Measurements from ENCODE around the gene PCDH19. TPM values are rescaled to one million over a fixed set of nuclear protein-coding genes. Genes with fewer than 3 reads are reported as not detected.
A peak's percentile ranks its signal among the peaks of the same experiment; 100 is the strongest.

PCDH19 gene
- total RNA-seq (ENCODE audit: low replicate concordance) = 3.4 TPM in 2 replicates

GRCh38 chrX:100409610-100410590 is at the start of gene PCDH19:
Gene PCDH19, minus strand, starts transcription at chrX:100410273. Its CDS starts 1,676 bp downstream, at chrX:100408597.
- H3K36me3 ChIP-seq = no peaks in the 10 kb centered on the region
- no peaks in the 10 kb centered on the region for H3K9me3 ChIP-seq (ENCODE audit: low read depth)
- peak within 1 kb of the TSS; percentile 81 for H3K4me2 ChIP-seq
- H3K27me3 ChIP-seq = peaks cover 77% of the 10 kb centered on the region
- peak within 1 kb of the TSS; percentile 60 for H3K27ac Mint-ChIP-seq
- peak; percentile 89 for DNase-seq (ENCODE audit: low spot score)
- H3K4me3 ChIP-seq = peak within 1 kb of the TSS; percentile 56
- no peaks in the 10 kb centered on the region for H4K20me1 ChIP-seq (ENCODE audit: low read depth)
- H3K9ac ChIP-seq = no peak within 1 kb of the TSS
- H3K4me1 Mint-ChIP-seq = peaks cover 48% of the 10 kb centered on the region
- H3F3A ChIP-seq (ENCODE audit: low read depth) = peaks cover 8% of the 10 kb centered on the region
- TF ChIP-seq CTCF (IDR thresholded peaks at IDR 0.05) = no peak
- no peak for TF ChIP-seq EZH2phosphoT487 (IDR thresholded peaks at IDR 0.05)
- no peak for TF ChIP-seq EZH2 (IDR thresholded peaks at IDR 0.05)
- H3K79me2 ChIP-seq (ENCODE audit: low read depth) = no peaks in the 10 kb centered on the region
- H3K4me1 ChIP-seq = no peaks in the 10 kb centered on the region
- H3K27ac ChIP-seq = no peak within 1 kb of the TSS
- peak within 1 kb of the TSS; percentile 89 for H2AFZ ChIP-seq (replicated peaks)
- H3K27me3 Mint-ChIP-seq (ENCODE audit: insufficient read depth, low read depth) = peaks cover 44% of the 10 kb centered on the region
- H3K4me3 Mint-ChIP-seq = peak within 1 kb of the TSS; percentile 95
- peaks cover 21% of the 10 kb centered on the region for H3K9me3 Mint-ChIP-seq
- peaks cover 25% of the 10 kb centered on the region for H3K36me3 Mint-ChIP-seq

DNA sequence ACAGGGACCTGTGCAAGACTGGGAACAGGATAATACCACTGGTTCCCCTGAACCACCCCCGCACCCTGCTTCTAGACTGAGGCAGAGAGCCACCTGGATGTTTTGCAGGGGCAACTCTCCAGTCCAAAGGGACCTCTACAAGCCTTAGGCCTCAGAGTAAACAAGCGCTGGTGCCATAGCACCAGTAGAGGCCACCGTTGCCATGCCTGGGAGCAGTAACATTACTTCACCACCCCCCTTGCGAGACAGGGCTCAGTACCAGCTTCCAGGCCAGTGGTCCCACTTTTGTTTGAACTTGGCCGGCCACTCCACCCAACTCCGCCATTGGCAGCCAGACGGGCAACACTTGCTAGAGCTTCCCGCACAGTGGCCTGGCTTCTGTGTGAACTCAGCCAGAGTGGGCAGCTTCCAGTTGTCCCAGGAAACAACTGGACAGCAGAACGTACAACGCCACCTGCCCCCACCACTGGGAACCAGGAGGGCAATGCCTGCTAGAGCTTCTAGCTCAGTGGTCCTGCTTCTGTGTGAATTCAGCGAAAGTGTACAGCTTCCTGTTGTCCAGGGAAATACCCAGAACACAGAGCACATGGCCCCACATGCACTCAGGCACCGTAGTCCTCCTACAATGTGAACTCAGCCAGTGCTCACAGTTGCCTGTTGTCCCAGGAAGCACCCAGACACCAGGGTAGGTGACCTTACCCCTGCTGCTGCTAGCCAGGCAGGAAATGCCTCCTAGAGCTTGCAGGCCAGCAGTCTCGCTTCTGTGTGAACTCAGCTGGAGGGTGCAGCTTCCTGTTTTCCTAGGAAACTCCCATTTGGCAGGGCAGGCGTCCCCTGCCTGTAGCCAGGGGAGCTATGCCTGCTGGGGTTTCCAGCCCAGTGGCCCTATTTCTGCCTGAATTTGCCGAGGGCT is 39.9 kb upstream of the PCDH19 start:
- DNase-seq (ENCODE audit: low spot score) = no peak
- no peak overlapping the region for H3K4me2 ChIP-seq
- H4K20me1 ChIP-seq (ENCODE audit: low read depth) = no peaks in the 10 kb centered on the region
- H3K27me3 Mint-ChIP-seq (ENCODE audit: insufficient read depth, low read depth) = no peaks in the 10 kb centered on the region
- TF ChIP-seq EZH2 (IDR thresholded peaks at IDR 0.05) (no peak), CTCF (IDR thresholded peaks at IDR 0.05) (no peak), EZH2phosphoT487 (IDR thresholded peaks at IDR 0.05) (no peak)
- no peaks in the 10 kb centered on the region for H3K27me3 ChIP-seq
- H2AFZ ChIP-seq (replicated peaks) = no peak overlapping the region
- H3K4me1 Mint-ChIP-seq = no peaks in the 10 kb centered on the region
- H3K9me3 ChIP-seq (ENCODE audit: low read depth) = peaks cover 4% of the 10 kb centered on the region
- H3K36me3 Mint-ChIP-seq = no peaks in the 10 kb centered on the region
- H3K4me3 ChIP-seq = no peak overlapping the region
- no peaks in the 10 kb centered on the region for H3K79me2 ChIP-seq (ENCODE audit: low read depth)
- H3K27ac ChIP-seq = no peak overlapping the region
- no peaks in the 10 kb centered on the region for H3K36me3 ChIP-seq
- no peak overlapping the region for H3K9ac ChIP-seq
- H3F3A ChIP-seq (ENCODE audit: low read depth) = no peaks in the 10 kb centered on the region
- no peaks in the 10 kb centered on the region for H3K4me1 ChIP-seq
- peaks cover 11% of the 10 kb centered on the region for H3K9me3 Mint-ChIP-seq
- no peak overlapping the region for H3K27ac Mint-ChIP-seq
- no peak overlapping the region for H3K4me3 Mint-ChIP-seq

GRCh38 chrX:100447655-100448397 is 37.8 kb upstream of the PCDH19 start:
- H3K36me3 ChIP-seq = no peaks in the 10 kb centered on the region
- Mint-ChIP-seq H3K9me3 (peaks cover 6% of the 10 kb centered on the region), H3K27me3 (ENCODE audit: insufficient read depth, low read depth) (no peaks in the 10 kb centered on the region), H3K4me3 (peak overlapping the region; percentile 80), H3K27ac (peak overlapping the region; percentile 70), H3K36me3 (no peaks in the 10 kb centered on the region), H3K4me1 (no peaks in the 10 kb centered on the region)
- H4K20me1 ChIP-seq (ENCODE audit: low read depth) = no peaks in the 10 kb centered on the region
- no peaks in the 10 kb centered on the region for H3K27me3 ChIP-seq
- H3K4me3 ChIP-seq = peak overlapping the region; percentile 44
- no peaks in the 10 kb centered on the region for H3K79me2 ChIP-seq (ENCODE audit: low read depth)
- peak overlapping the region; percentile 54 for H2AFZ ChIP-seq (replicated peaks)
- TF ChIP-seq EZH2phosphoT487 (IDR thresholded peaks at IDR 0.05) = no peak
- peak; percentile 79 for TF ChIP-seq CTCF (IDR thresholded peaks at IDR 0.05)
- H3K27ac ChIP-seq = no peak overlapping the region
- no peak overlapping the region for H3K9ac ChIP-seq
- no peaks in the 10 kb centered on the region for H3K9me3 ChIP-seq (ENCODE audit: low read depth)
- no peaks in the 10 kb centered on the region for H3K4me1 ChIP-seq
- DNase-seq (ENCODE audit: low spot score) = peak; percentile 63
- H3K4me2 ChIP-seq = peak overlapping the region; percentile 60
- no peaks in the 10 kb centered on the region for H3F3A ChIP-seq (ENCODE audit: low read depth)
